MM.1S (cell line): ENCODE data around the gene BCL11A.

ENCODE experiments used
- CTCF ChIP-seq: fragments of 300-600 bp; sonication (generic); IDR thresholded peaks from 2 replicates; pipeline ENCODE4 v1.5.1; 2016; ENCODE audit warnings: antibody characterized with exemption, low read length, mixed read lengths
- EZH2 ChIP-seq: fragments of 300-600 bp; sonication (generic); optimal IDR thresholded peaks from 2 replicates; pipeline ENCODE3; 2017; ENCODE audit warnings: low read depth, mild to moderate bottlenecking, antibody characterized with exemption, low read length, mixed read lengths
- EZH2phosphoT487 ChIP-seq: fragments of 300-600 bp; sonication (generic); IDR thresholded peaks from 2 replicates; pipeline ENCODE4 v1.6.1; 2018; ENCODE audit warnings: antibody characterized with exemption, low read length

- TF ChIP-seq CTCF: no peak
- no peak for TF ChIP-seq EZH2phosphoT487
- TF ChIP-seq EZH2: no peak
These were observed 79.9 kb downstream of the BCL11A start for GRCh38 chr2:60473546-60473945.
